Activated CD4-positive, alpha-beta T cell treated with anti-CD3 and anti-CD28 coated beads for 36 hours (primary cell): ENCODE results near the gene RNF41. TPM values are rescaled to one million over a fixed set of nuclear protein-coding genes. Genes with fewer than 3 reads are reported as not detected.

Source experiments
- ATAC-seq: fragments of 200-7000 bp; cut with Tn5 transposase; one replicate; pipeline ENCODE4 v1.10.0; 2021; ENCODE audit warnings: mild to moderate bottlenecking, moderate library complexity
- CTCF ChIA-PET: fragments of 350-600 bp; sonication (Branson Sonifier 250); formaldehyde crosslinking; loops from one replicate; lab custom pipeline; 2021; ENCODE audit warnings: antibody characterized with exemption; lab: Charles Lee
- POLR2A ChIA-PET: fragments of 350-600 bp; sonication (Branson Sonifier 250); formaldehyde crosslinking; loops from one replicate; lab custom pipeline; 2021; ENCODE audit warnings: antibody characterized with exemption, inconsistent platforms; lab: Charles Lee
- DNase-seq: peaks from one replicate; pipeline ENCODE4 v3.0.0-alpha.2; 2020
- H3K27ac Mint-ChIP-seq: one replicate; pipeline ENCODE4 v1.8.0; 2021; ENCODE audit warnings: mixed read lengths
- H3K27me3 Mint-ChIP-seq: one replicate; pipeline ENCODE4 v1.8.0; 2021; ENCODE audit warnings: mixed read lengths
- H3K36me3 Mint-ChIP-seq: one replicate; pipeline ENCODE4 v1.8.0; 2021; ENCODE audit warnings: low read depth, mixed read lengths
- H3K4me1 Mint-ChIP-seq: one replicate; pipeline ENCODE4 v1.8.0; 2021; ENCODE audit warnings: mixed read lengths
- H3K4me3 Mint-ChIP-seq: one replicate; pipeline ENCODE4 v1.8.0; 2021; ENCODE audit warnings: mild to moderate bottlenecking, moderate library complexity, mixed read lengths
- H3K9me3 Mint-ChIP-seq: one replicate; pipeline ENCODE4 v1.8.0; 2021; ENCODE audit warnings: low read depth, mixed read lengths
- intact Hi-C, 2 experiments: fragments of 100-400 bp; cut with DNase I in 1 of 2; cut with micrococcal nuclease in 1 of 2; formaldehyde crosslinking; loops; one replicate each; pipeline versions ENCODE4 v1.14.2 to v1.15.1; 2022 to 2024; cut with DNase I, micrococcal nuclease
- total RNA-seq, 2 experiments: library from RNA; stranded (reverse); gene quantifications; one replicate each; pipeline ENCODE4 v1.2.3, GENCODE V29; 2021

The RNF41 gene
- total RNA-seq, 2 experiments from 2014 or later: 25.2 to 28.8 TPM

- intact Hi-C loops: no loop called here
- H3K27ac Mint-ChIP-seq: no peak within 1 kb of the TSS
- POLR2A ChIA-PET: no interaction called here
These were observed 8.3 kb upstream of the RNF41 start, which contains the start of gene SLC39A5 for GRCh38 chr12:56229916-56230431. Gene SLC39A5 (plus strand): TSS chr12:56230051. CDS start chr12:56231275, 1,224 bp downstream.

GRCh38 chr12:56229082-56229481, 7.4 kb upstream of the RNF41 start:
- DNase-seq (no peak), ATAC-seq (no peak)
- Mint-ChIP-seq H3K4me1 (peaks cover 11% of the 10 kb centered on the region), H3K4me3 (no peak overlapping the region), H3K27me3 (no peaks in the 10 kb centered on the region), H3K27ac (no peak overlapping the region), H3K36me3 (peaks cover 9% of the 10 kb centered on the region), H3K9me3 (no peaks in the 10 kb centered on the region)
- intact Hi-C loops: no loop called here
- ChIA-PET CTCF (interaction anchor here (0.7 kb wide), 1 partner anchor 143 kb away, joined by 3 read pairs; no protein-coding TSS in a partner anchor), POLR2A (no interaction called here)

More at GRCh38 chr12:56229916-56230431, 8.3 kb upstream of the RNF41 start, which contains the start of gene SLC39A5:
- H3K27me3 Mint-ChIP-seq: no peaks in the 10 kb centered on the region
- no peaks in the 10 kb centered on the region for H3K9me3 Mint-ChIP-seq
- peaks cover 9% of the 10 kb centered on the region for H3K36me3 Mint-ChIP-seq
- ATAC-seq (no peak), DNase-seq (no peak)
- CTCF ChIA-PET: interaction anchor here (0.7 to 1.1 kb wide), 3 partner anchors 8 to 144 kb away, joined by 3 read pairs; partner anchors contain the start of gene SMARCC2
- H3K4me3 Mint-ChIP-seq: no peak within 1 kb of the TSS
- H3K4me1 Mint-ChIP-seq: peaks cover 7% of the 10 kb centered on the region

- Mint-ChIP-seq H3K36me3 (peaks cover 9% of the 10 kb centered on the region), H3K4me3 (peak overlapping the region; percentile 98), H3K27ac (peak overlapping the region; percentile 88), H3K4me1 (peaks cover 35% of the 10 kb centered on the region), H3K9me3 (no peaks in the 10 kb centered on the region), H3K27me3 (no peaks in the 10 kb centered on the region)
- CTCF ChIA-PET: interaction anchor here (0.6 to 2.1 kb wide), 4 partner anchors 24 to 224 kb away, joined by 3 to 10 read pairs (median 4); partner anchors contain the start of genes TIMELESS and ZC3H10
- intact Hi-C loops: loop anchor here (1.0 to 5.0 kb wide), 19 partner anchors 32 to 486 kb away; partner anchors contain the start of genes ANKRD52 (in 2 of the 2), BAZ2A (in 1 of the 2), COQ10A (in 1 of the 2) and DNAJC14 (in 1 of the 2)
- DNase-seq: peak; percentile 35
- ATAC-seq: no peak
- POLR2A ChIA-PET: no interaction called here
These were observed 3.2 kb upstream of the RNF41 start for GRCh38 chr12:56224954-56225353.

GRCh38 chr12:56224102-56224701, 2.5 kb upstream of the RNF41 start, which contains the start of gene NABP2:
Gene NABP2 (plus strand): TSS chr12:56224342. CDS start chr12:56224857, 515 bp downstream.
- intact Hi-C loops: loop anchor here (1.0 to 5.0 kb wide), 19 partner anchors 31 to 485 kb away; partner anchors contain the start of genes ANKRD52 (in 2 of the 2), BAZ2A (in 1 of the 2), COQ10A (in 1 of the 2) and DNAJC14 (in 1 of the 2)
- Mint-ChIP-seq H3K27me3 (no peaks in the 10 kb centered on the region), H3K9me3 (no peaks in the 10 kb centered on the region), H3K4me1 (peaks cover 37% of the 10 kb centered on the region), H3K4me3 (peak within 1 kb of the TSS; percentile 98), H3K27ac (peak within 1 kb of the TSS; percentile 88), H3K36me3 (peaks cover 8% of the 10 kb centered on the region)
- CTCF ChIA-PET: interaction anchor here (0.6 to 2.1 kb wide), 3 partner anchors 54 to 225 kb away, joined by 3 to 10 read pairs (median 3); partner anchors contain the start of genes TIMELESS and ZC3H10
- POLR2A ChIA-PET: no interaction called here
- ATAC-seq (peak; percentile 83), DNase-seq (peak; percentile 98)

DNA sequence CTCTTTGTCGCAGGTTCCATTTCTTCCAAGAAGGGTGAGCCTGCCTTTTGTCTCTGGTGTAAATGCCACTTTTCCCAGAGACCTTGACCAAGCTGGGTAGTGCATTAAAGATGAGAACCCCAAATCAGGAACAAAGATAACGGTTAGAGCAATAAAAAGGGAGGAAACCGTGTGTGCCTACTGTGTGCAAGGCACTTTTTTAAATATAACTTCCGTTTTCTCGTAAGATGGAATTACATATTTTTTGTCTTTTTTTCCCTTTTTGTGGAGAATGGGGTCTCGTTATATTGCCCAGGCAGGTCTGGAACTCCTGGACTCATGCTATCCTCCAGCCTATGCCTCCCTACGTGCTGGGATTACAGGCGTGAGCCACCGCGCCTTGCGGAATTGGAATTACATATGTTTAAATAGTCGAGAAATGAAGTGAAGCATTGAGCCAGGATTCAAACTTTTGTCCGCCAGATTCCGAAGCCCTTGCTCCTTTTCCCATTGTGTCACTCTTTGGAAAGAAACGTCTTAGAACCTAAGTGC, 1.9 kb upstream of the RNF41 start:
- H3K36me3 Mint-ChIP-seq: peaks cover 6% of the 10 kb centered on the region
- H3K9me3 Mint-ChIP-seq: no peaks in the 10 kb centered on the region
- peaks cover 37% of the 10 kb centered on the region for H3K4me1 Mint-ChIP-seq
- peak overlapping the region; percentile 98 for H3K4me3 Mint-ChIP-seq
- H3K27ac Mint-ChIP-seq: peak overlapping the region; percentile 83
- ChIA-PET POLR2A (no interaction called here), CTCF (interaction anchor here (0.9 to 2.2 kb wide), 8 partner anchors 14 to 486 kb away, joined by 3 to 31 read pairs (median 4); partner anchors contain the start of genes ESYT1, RAB5B and SMARCC2)
- intact Hi-C loops: loop anchor here (1.0 to 5.0 kb wide), 20 partner anchors 30 to 485 kb away; partner anchors contain the start of genes ANKRD52 (in 2 of the 2), BAZ2A (in 1 of the 2), COQ10A (in 1 of the 2) and DNAJC14 (in 1 of the 2)
- H3K27me3 Mint-ChIP-seq: no peaks in the 10 kb centered on the region
- ATAC-seq (no peak), DNase-seq (no peak)

GRCh38 chr12:56222531-56222895, 791 bp upstream of the RNF41 start:
- ATAC-seq: no peak
- no peaks in the 10 kb centered on the region for H3K9me3 Mint-ChIP-seq
- intact Hi-C loops: loop anchor here (1.0 to 5.0 kb wide), 6 partner anchors 64 to 410 kb away; partner anchors contain the start of genes BAZ2A (in 1 of the 2), MYL6 (in 1 of the 2), PYM1 (in 1 of the 2) and RAB5B (in 1 of the 2)
- CTCF ChIA-PET: interaction anchor here (0.6 to 3.2 kb wide), 37 partner anchors 8 to 890 kb away, joined by 3 to 41 read pairs (median 5); partner anchors contain the start of genes ANKRD52, CNPY2, COQ10A and ESYT1
- H3K27ac Mint-ChIP-seq: peak overlapping the region; percentile 94
- peak overlapping the region; percentile 98 for H3K4me3 Mint-ChIP-seq
- peaks cover 6% of the 10 kb centered on the region for H3K36me3 Mint-ChIP-seq
- POLR2A ChIA-PET: interaction anchor here (0.6 to 2.3 kb wide), 9 partner anchors 33 to 138 kb away, joined by 3 to 14 read pairs (median 6); partner anchors contain the start of genes CNPY2, ESYT1, SMARCC2 and STAT2
- no peak for DNase-seq
- H3K27me3 Mint-ChIP-seq: no peaks in the 10 kb centered on the region
- peaks cover 37% of the 10 kb centered on the region for H3K4me1 Mint-ChIP-seq

- no peaks in the 10 kb centered on the region for H3K9me3 Mint-ChIP-seq
- intact Hi-C loops: loop anchor here (1.0 to 5.0 kb wide), 8 partner anchors 69 to 411 kb away; partner anchors contain the start of genes BAZ2A (in 1 of the 2), CS (in 1 of the 2), MYL6B (in 1 of the 2) and PYM1 (in 1 of the 2)
- ChIA-PET POLR2A (interaction anchor here (0.6 to 2.3 kb wide), 12 partner anchors 32 to 139 kb away, joined by 3 to 14 read pairs (median 4); partner anchors contain the start of genes ANKRD52, CNPY2, ESYT1 and SMARCC2), CTCF (interaction anchor here (0.5 to 3.2 kb wide), 23 partner anchors 8 to 787 kb away, joined by 3 to 41 read pairs (median 5); partner anchors contain the start of genes ANKRD52, CNPY2, PA2G4 and SMARCC2)
- ATAC-seq: peak; percentile 23
- peak overlapping the region; percentile 98 for H3K4me3 Mint-ChIP-seq
- peaks cover 37% of the 10 kb centered on the region for H3K4me1 Mint-ChIP-seq
- no peak for DNase-seq
- no peaks in the 10 kb centered on the region for H3K27me3 Mint-ChIP-seq
- H3K36me3 Mint-ChIP-seq: peaks cover 7% of the 10 kb centered on the region
- peak overlapping the region; percentile 94 for H3K27ac Mint-ChIP-seq
These were observed 428 bp downstream of the RNF41 start for GRCh38 chr12:56221232-56221756.

GRCh38 chr12:56220611-56221231, 1.0 kb downstream of the RNF41 start:
- DNase-seq (no peak), ATAC-seq (no peak)
- ChIA-PET CTCF (interaction anchor here (0.5 to 3.2 kb wide), 13 partner anchors 13 to 482 kb away, joined by 3 to 41 read pairs (median 9); partner anchors contain the start of genes ANKRD52, PA2G4, SMARCC2 and ZC3H10), POLR2A (interaction anchor here (0.6 to 2.3 kb wide), 5 partner anchors 17 to 139 kb away, joined by 3 to 11 read pairs (median 4); partner anchors contain the start of genes ANKRD52, CNPY2, ESYT1 and STAT2)
- Mint-ChIP-seq H3K9me3 (no peaks in the 10 kb centered on the region), H3K36me3 (peaks cover 3% of the 10 kb centered on the region), H3K4me1 (peaks cover 37% of the 10 kb centered on the region), H3K4me3 (peak overlapping the region; percentile 98), H3K27me3 (no peaks in the 10 kb centered on the region), H3K27ac (peak overlapping the region; percentile 94)
- intact Hi-C loops: loop anchor here (1.0 to 5.0 kb wide), 8 partner anchors 68 to 412 kb away; partner anchors contain the start of genes BAZ2A (in 1 of the 2), CS (in 1 of the 2), MYL6B (in 1 of the 2) and PYM1 (in 1 of the 2)

DNA sequence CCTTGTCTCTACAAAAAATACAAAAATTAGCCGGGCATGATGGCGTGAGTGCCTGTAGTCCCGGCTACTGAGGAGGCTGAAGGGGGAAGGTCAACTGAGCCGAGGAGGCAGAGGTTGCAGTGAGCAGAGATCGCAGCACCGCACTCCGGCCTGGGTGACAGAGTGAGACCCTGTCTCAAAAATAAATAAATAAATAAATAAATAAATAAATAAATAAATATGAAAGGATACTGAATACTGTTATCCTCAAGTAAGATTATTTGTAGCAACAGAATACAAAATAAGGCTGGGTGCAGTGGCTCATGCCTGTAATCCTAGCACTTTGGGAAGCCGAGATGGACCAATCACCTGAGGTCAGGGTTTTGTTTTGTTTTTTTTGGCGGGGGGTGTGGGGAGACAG, 1.9 kb downstream of the RNF41 start:
- ChIA-PET POLR2A (interaction anchor here (0.6 kb wide), 1 partner anchor 16 kb away, joined by 3 read pairs; no protein-coding TSS in a partner anchor), CTCF (interaction anchor here (0.7 to 3.2 kb wide), 5 partner anchors 31 to 246 kb away, joined by 3 to 41 read pairs (median 3); partner anchors contain the start of genes RAB5B, SMARCC2 and ZC3H10)
- ATAC-seq: no peak
- Mint-ChIP-seq H3K27me3 (no peaks in the 10 kb centered on the region), H3K9me3 (no peaks in the 10 kb centered on the region), H3K4me1 (peaks cover 29% of the 10 kb centered on the region), H3K4me3 (no peak overlapping the region), H3K27ac (no peak overlapping the region), H3K36me3 (peaks cover 8% of the 10 kb centered on the region)
- no peak for DNase-seq
- intact Hi-C loops: loop anchor here (2.0 to 5.0 kb wide), 5 partner anchors 178 to 412 kb away; partner anchors contain the start of genes BAZ2A (in 1 of the 2), PYM1 (in 1 of the 2), RAB5B (in 1 of the 2) and RPS26 (in 1 of the 2)
